GM21526 (cell line): ENCODE measurements around the gene KLHDC9.
"Not testable (repeated sequence)": the region's sequence is repeated elsewhere in the genome, so short reads cannot be mapped to it uniquely, and the experiment has no call there.

Source experiments
- ATAC-seq: cut with Tn5 transposase; IDR thresholded peaks from one replicate; pipeline ENCODE4 v1.9.1; 2021; ENCODE audit warnings: moderate library complexity; ENCODE audit not compliant: unreplicated experiment, low FRiP score

Gene KLHDC9

GRCh38 chr1:161098210-161099068, at the start of gene KLHDC9:
Gene KLHDC9, plus strand, starts transcription at chr1:161098361. Its CDS starts 175 bp downstream, at chr1:161098536.
- ATAC-seq: peak; percentile 64

- ATAC-seq: no peak
Measured at GRCh38 chr1:161048949-161049722, 49.0 kb upstream of the KLHDC9 start.

- no peak for ATAC-seq
Measured at GRCh38 chr1:161051219-161051618, 46.9 kb upstream of the KLHDC9 start.

- no peak for ATAC-seq
Measured at GRCh38 chr1:161052899-161053298, 45.3 kb upstream of the KLHDC9 start.

GRCh38 chr1:161054232-161054631, 43.9 kb upstream of the KLHDC9 start:
- no peak for ATAC-seq

- no peak for ATAC-seq
Measured at GRCh38 chr1:161054805-161055204, 43.4 kb upstream of the KLHDC9 start.

GRCh38 chr1:161059293-161059692, 38.9 kb upstream of the KLHDC9 start:
- ATAC-seq: no peak

- ATAC-seq: no peak
Measured at GRCh38 chr1:161061419-161061818, 36.7 kb upstream of the KLHDC9 start.

- not testable (repeated sequence) for ATAC-seq
Measured at GRCh38 chr1:161063936-161064335, 34.2 kb upstream of the KLHDC9 start.

- not testable (repeated sequence) for ATAC-seq
Measured at GRCh38 chr1:161065681-161066080, 32.5 kb upstream of the KLHDC9 start.

GRCh38 chr1:161066694-161067093, 31.5 kb upstream of the KLHDC9 start:
- ATAC-seq: no peak

GRCh38 chr1:161068306-161069234, 29.6 kb upstream of the KLHDC9 start:
- ATAC-seq: peak; percentile 43

GRCh38 chr1:161069241-161069640, 28.9 kb upstream of the KLHDC9 start:
- ATAC-seq: no peak

- ATAC-seq: peak; percentile 76
Measured at GRCh38 chr1:161069731-161070270, 28.4 kb upstream of the KLHDC9 start, which contains the start of gene ARHGAP30. Gene ARHGAP30, minus strand, starts transcription at chr1:161069891. Its CDS starts 267 bp downstream, at chr1:161069624.

GRCh38 chr1:161070761-161071160, 27.4 kb upstream of the KLHDC9 start:
- no peak for ATAC-seq

- ATAC-seq: no peak
Measured at GRCh38 chr1:161071886-161072371, 26.2 kb upstream of the KLHDC9 start.

GRCh38 chr1:161072751-161073449, 25.3 kb upstream of the KLHDC9 start:
- no peak for ATAC-seq

GRCh38 chr1:161073474-161074121, 24.6 kb upstream of the KLHDC9 start:
- no peak for ATAC-seq
